SW480 (cell line): ENCODE measurements around the gene PIGW.
A peak's percentile ranks its signal among the peaks of the same experiment; 100 is the strongest.

Experiments used
- DNase-seq: peaks from one replicate; pipeline ENCODE4 v3.0.0-alpha.2; 2016; ENCODE audit warnings: low spot score

The PIGW gene

GRCh38 chr17:36545465-36546417, 11.0 kb downstream of the PIGW start:
- peak; percentile 96 for DNase-seq

GRCh38 chr17:36546418-36547093, 11.8 kb downstream of the PIGW start:
- DNase-seq = no peak

GRCh38 chr17:36547776-36548175, 13.0 kb downstream of the PIGW start:
- no peak for DNase-seq

- no peak for DNase-seq
Observed at GRCh38 chr17:36550491-36551417, 16.0 kb downstream of the PIGW start.

GRCh38 chr17:36553459-36553858, 18.7 kb downstream of the PIGW start:
- DNase-seq = no peak

- DNase-seq = no peak
Observed at GRCh38 chr17:36566081-36566480, 31.3 kb downstream of the PIGW start.

GRCh38 chr17:36575028-36575427, 40.2 kb downstream of the PIGW start:
- DNase-seq = no peak

- no peak for DNase-seq
Observed at GRCh38 chr17:36576793-36577192, 42.0 kb downstream of the PIGW start.

- no peak for DNase-seq
Observed at GRCh38 chr17:36578671-36579070, 43.9 kb downstream of the PIGW start.

- DNase-seq = no peak
Observed at GRCh38 chr17:36583787-36584186, 49.0 kb downstream of the PIGW start.

GRCh38 chr17:36586138-36586537, 51.4 kb downstream of the PIGW start:
- no peak for DNase-seq
